Caco-2 (cell line): Measurements from ENCODE around the gene PARP3. TPM values are rescaled to one million over a fixed set of nuclear protein-coding genes. Genes with fewer than 3 reads are reported as not detected.

ENCODE experiments used
- BruUV-seq: library from RNA; stranded (reverse); fragments of 400-500 nt; replicated peaks from 2 replicates; lab custom pipeline; 2021; lab: Mats Ljungman, UMichigan
- CTCF ChIA-PET: fragments of 300-600 bp; sonication (Branson Sonifier 250); formaldehyde crosslinking; loops from one replicate; lab custom pipeline; 2022; ENCODE audit warnings: antibody characterized with exemption; lab: Charles Lee
- POLR2A ChIA-PET: fragments of 300-600 bp; sonication (Branson Sonifier 250); formaldehyde crosslinking; loops from one replicate; lab custom pipeline; 2022; ENCODE audit warnings: antibody characterized with exemption; lab: Charles Lee
- DNase-seq, 2 experiments: peaks; one replicate each; pipeline versions ENCODE4 v3.0.0 to v3.0.0-alpha.2; 2020 to 2022
- H3K27me3 ChIP-seq: replicated peaks from 2 replicates; pipeline ENCODE4 v1.6.0; 2011; ENCODE audit warnings: low read length; ENCODE audit not compliant: control insufficient read depth, insufficient read depth
- H3K36me3 ChIP-seq: 2 replicates; pipeline ENCODE4 v1.5.1; 2011; ENCODE audit warnings: low read length; ENCODE audit not compliant: control insufficient read depth, insufficient read depth
- H3K4me1 ChIP-seq: fragments of 250-450 bp; sonication (Bioruptor Pico); 2 replicates; pipeline ENCODE4 v1.5.1; 2020; ENCODE audit warnings: mild to moderate bottlenecking
- H3K4me3 ChIP-seq: 2 replicates; pipeline ENCODE4 v1.5.1; 2011; ENCODE audit warnings: low read depth, mild to moderate bottlenecking, control low read depth, low read length
- H3K9me3 ChIP-seq: fragments of 250-450 bp; sonication (Bioruptor Pico); 2 replicates; pipeline ENCODE4 v1.5.1; 2020; ENCODE audit warnings: mild to moderate bottlenecking, moderate library complexity
- H3K27ac Mint-ChIP-seq: one replicate; pipeline ENCODE4 v1.8.0; 2022; ENCODE audit warnings: mixed read lengths; ENCODE audit not compliant: unreplicated experiment
- H3K27me3 Mint-ChIP-seq: one replicate; pipeline ENCODE4 v1.8.0; 2022; ENCODE audit warnings: mixed read lengths; ENCODE audit not compliant: insufficient read depth, unreplicated experiment
- H3K36me3 Mint-ChIP-seq: one replicate; pipeline ENCODE4 v1.8.0; 2022; ENCODE audit warnings: mild to moderate bottlenecking, mixed read lengths; ENCODE audit not compliant: insufficient read depth, unreplicated experiment
- H3K4me1 Mint-ChIP-seq: one replicate; pipeline ENCODE4 v1.8.0; 2022; ENCODE audit warnings: low read depth, mixed read lengths; ENCODE audit not compliant: unreplicated experiment
- H3K4me3 Mint-ChIP-seq: one replicate; pipeline ENCODE4 v1.8.0; 2022; ENCODE audit warnings: mild to moderate bottlenecking, moderate library complexity, mixed read lengths; ENCODE audit not compliant: unreplicated experiment
- H3K9me3 Mint-ChIP-seq: one replicate; pipeline ENCODE4 v1.8.0; 2022; ENCODE audit warnings: mixed read lengths; ENCODE audit not compliant: unreplicated experiment
- CTCF ChIP-seq, 2 experiments: fragments of 200-600 bp in 1 of 2; IDR thresholded peaks; 1 replicate in 1 of 2; 2 replicates in 1 of 2; pipeline versions ENCODE4 v1.5.1 to v1.8.0; 2011 to 2022; ENCODE audit warnings: antibody characterized with exemption in 1 of 2, control low read depth in 1 of 2, inconsistent platforms in 1 of 2, low read depth in 1 of 2, low read length in 1 of 2, mild to moderate bottlenecking in 1 of 2, moderate library complexity in 1 of 2; ENCODE audit not compliant: insufficient read depth in 1 of 2, severe bottlenecking in 1 of 2, unreplicated experiment in 1 of 2
- intact Hi-C: fragments of 100-400 bp; cut with micrococcal nuclease; formaldehyde crosslinking; loops from one replicate; pipeline ENCODE4 v1.10.0; 2022; ENCODE audit not compliant: unreplicated experiment
- total RNA-seq: library from RNA; stranded (reverse); gene quantifications from 2 replicates; pipeline ENCODE4 v1.2.3, GENCODE V29; 2022

PARP3 gene
- total RNA-seq, 1 experiment from 2014 or later: 3.3 TPM

- H3K27me3 ChIP-seq: no peaks in the 10 kb centered on the region
- H3K9me3 ChIP-seq: no peaks in the 10 kb centered on the region
- BruUV-seq: no TSS peak
- H3K36me3 ChIP-seq: no peaks in the 10 kb centered on the region; the same call in 1 of the 2 replicates
- no peak overlapping the region for H3K4me3 ChIP-seq
- intact Hi-C loops: no loop called here
- H3K4me1 ChIP-seq: peaks cover 5% of the 10 kb centered on the region
- peak in 1 of 2 experiments; percentile 10 for DNase-seq
- no peak overlapping the region for H3K27ac Mint-ChIP-seq
- no peak for TF ChIP-seq CTCF (IDR thresholded peaks at IDR 0.05; ENCODE audit: insufficient read depth in 1 of 2, low read depth in 1 of 2, low read length in 1 of 2, severe bottlenecking in 1 of 2, unreplicated experiment in 1 of 2)
- H3K27me3 Mint-ChIP-seq: no peaks in the 10 kb centered on the region
- CTCF ChIA-PET: no interaction called here
- no peaks in the 10 kb centered on the region for H3K9me3 Mint-ChIP-seq
- peaks cover 7% of the 10 kb centered on the region for H3K4me1 Mint-ChIP-seq
- H3K4me3 Mint-ChIP-seq: no peak overlapping the region
- POLR2A ChIA-PET: no interaction called here
- peaks cover 61% of the 10 kb centered on the region for H3K36me3 Mint-ChIP-seq
Measured at GRCh38 chr3:51937014-51937413, 5.1 kb upstream of the PARP3 start.

GRCh38 chr3:51937611-51938450, 4.3 kb upstream of the PARP3 start:
- Mint-ChIP-seq H3K4me1 (peaks cover 7% of the 10 kb centered on the region), H3K9me3 (no peaks in the 10 kb centered on the region), H3K4me3 (no peak overlapping the region), H3K27me3 (no peaks in the 10 kb centered on the region), H3K27ac (no peak overlapping the region), H3K36me3 (peaks cover 56% of the 10 kb centered on the region)
- intact Hi-C loops: no loop called here
- no peaks in the 10 kb centered on the region for H3K9me3 ChIP-seq
- H3K4me1 ChIP-seq: peaks cover 11% of the 10 kb centered on the region
- DNase-seq: peak in 1 of 2 experiments; percentile 11
- ChIA-PET CTCF (no interaction called here), POLR2A (no interaction called here)
- no TSS peak for BruUV-seq
- TF ChIP-seq CTCF (IDR thresholded peaks at IDR 0.05; ENCODE audit: insufficient read depth in 1 of 2, low read depth in 1 of 2, low read length in 1 of 2, severe bottlenecking in 1 of 2, unreplicated experiment in 1 of 2): no peak
- no peak overlapping the region for H3K4me3 ChIP-seq
- H3K27me3 ChIP-seq: no peaks in the 10 kb centered on the region
- no peaks in the 10 kb centered on the region; the same call in 1 of the 2 replicates for H3K36me3 ChIP-seq

- peak in 1 of 2 experiments; percentile 9 for DNase-seq
- Histone ChIP-seq H3K9me3 (no peaks in the 10 kb centered on the region), H3K36me3 (no peaks in the 10 kb centered on the region; the same call in 1 of the 2 replicates), H3K27me3 (no peaks in the 10 kb centered on the region), H3K4me3 (no peak overlapping the region), H3K4me1 (peaks cover 13% of the 10 kb centered on the region)
- intact Hi-C loops: no loop called here
- H3K36me3 Mint-ChIP-seq: peaks cover 46% of the 10 kb centered on the region
- no peaks in the 10 kb centered on the region for H3K27me3 Mint-ChIP-seq
- H3K4me3 Mint-ChIP-seq: no peak overlapping the region
- H3K4me1 Mint-ChIP-seq: peaks cover 7% of the 10 kb centered on the region
- H3K27ac Mint-ChIP-seq: no peak overlapping the region
- no peaks in the 10 kb centered on the region for H3K9me3 Mint-ChIP-seq
- no peak for TF ChIP-seq CTCF (IDR thresholded peaks at IDR 0.05; ENCODE audit: insufficient read depth in 1 of 2, low read depth in 1 of 2, low read length in 1 of 2, severe bottlenecking in 1 of 2, unreplicated experiment in 1 of 2)
- CTCF ChIA-PET: no interaction called here
- POLR2A ChIA-PET: no interaction called here
- no TSS peak for BruUV-seq
Measured at GRCh38 chr3:51938780-51939425, 3.3 kb upstream of the PARP3 start.
